ENCODE measurements around the gene GAPVD1. TPM values are rescaled to one million over a fixed set of nuclear protein-coding genes. Genes with fewer than 3 reads are reported as not detected.
A peak's percentile ranks its signal among the peaks of the same experiment; 100 is the strongest.
"Not testable (repeated sequence)": the region's sequence is repeated elsewhere in the genome, so short reads cannot be mapped to it uniquely, and the experiment has no call there.

GAPVD1 gene
- total RNA-seq, 1 donor from 2014 or later = 44.0 TPM

DNA sequence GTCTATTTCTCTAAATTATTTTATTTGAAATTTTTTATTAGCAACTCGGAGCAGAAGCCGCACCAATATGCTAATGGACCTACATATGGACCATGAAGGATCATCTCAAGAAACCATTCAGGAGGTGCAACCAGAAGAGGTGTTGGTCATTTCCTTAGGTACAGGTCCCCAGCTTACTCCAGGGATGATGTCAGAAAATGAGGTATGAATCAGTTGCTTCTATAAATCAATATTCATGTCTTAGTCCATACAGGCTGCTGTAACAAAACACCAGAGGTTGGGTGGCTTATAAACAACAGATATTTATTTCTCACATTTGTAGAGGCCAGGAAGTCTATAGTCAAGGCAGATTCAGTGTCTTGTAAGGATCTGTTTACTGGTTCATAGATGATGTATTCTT is 50.8 kb downstream of the GAPVD1 start:
- DNase-seq (ENCODE audit: low read depth in 2 of 2) = no peak

DNA sequence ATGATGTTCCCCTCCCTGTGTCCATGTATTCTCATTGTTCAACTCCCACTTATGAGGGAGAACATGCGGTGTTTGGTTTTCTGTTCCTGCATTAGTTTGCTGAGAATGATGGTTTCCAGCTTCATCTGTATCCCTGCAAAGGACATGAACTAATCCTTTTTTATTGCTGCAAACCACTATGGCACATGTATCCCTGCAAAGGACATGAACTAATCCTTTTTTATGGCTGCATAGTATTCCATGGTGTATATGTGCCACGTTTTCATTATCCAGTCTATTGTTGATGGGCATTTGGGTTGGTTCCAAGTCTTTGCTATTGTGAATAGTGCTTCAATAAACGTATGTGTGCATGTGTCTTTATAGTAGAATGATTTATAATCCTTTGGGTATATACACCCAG is 54.7 kb downstream of the GAPVD1 start:
- DNase-seq (ENCODE audit: low read depth in 2 of 2) = not testable (repeated sequence)

DNA sequence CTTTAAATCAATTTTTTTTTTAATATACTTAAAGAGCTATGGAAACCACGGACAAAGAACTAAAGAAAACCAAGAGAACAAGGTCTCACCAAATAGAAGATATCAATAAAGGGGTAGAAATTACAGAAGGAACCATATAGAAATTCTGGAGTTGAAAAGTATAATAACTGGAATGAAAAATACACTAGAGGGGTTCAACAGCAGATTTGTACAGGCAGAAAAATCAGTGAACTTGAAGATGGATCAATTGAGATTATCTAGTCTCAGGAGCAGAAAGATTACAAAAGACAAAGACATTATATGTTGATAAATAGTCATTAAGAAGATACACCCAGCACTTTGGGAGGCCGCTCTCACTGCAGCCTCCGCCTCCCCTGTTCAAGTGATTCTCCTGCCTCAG is 56.1 kb downstream of the GAPVD1 start:
- no peak for DNase-seq (ENCODE audit: low read depth in 2 of 2)

- no peak for DNase-seq (ENCODE audit: low read depth in 2 of 2)
Measured at GRCh38 chr9:125321496-125321895, 59.9 kb downstream of the GAPVD1 start.

DNA sequence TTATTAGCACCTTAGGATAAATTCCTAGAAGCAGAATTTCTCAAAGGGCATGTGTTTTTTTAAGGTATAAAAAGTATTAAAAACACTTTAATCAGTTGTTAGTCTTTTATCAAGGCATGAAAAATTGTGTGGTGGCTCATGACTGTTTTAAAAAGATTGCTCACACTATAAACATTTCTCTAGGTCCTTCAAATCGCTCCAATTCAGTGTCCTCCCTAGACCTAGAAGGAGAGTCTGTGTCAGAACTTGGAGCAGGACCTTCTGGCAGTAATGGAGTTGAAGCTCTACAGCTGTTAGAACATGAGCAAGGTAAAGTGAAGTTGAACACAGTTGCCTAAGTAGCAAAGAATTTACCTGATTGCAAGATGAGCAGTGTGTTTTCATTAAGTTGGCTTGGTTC is 62.0 kb downstream of the GAPVD1 start:
- DNase-seq (ENCODE audit: low read depth in 2 of 2) = no peak

- peak in 1 of 2 donors; percentile 5 for DNase-seq (ENCODE audit: low read depth in 2 of 2)
Measured at GRCh38 chr9:125325826-125326225, 64.2 kb downstream of the GAPVD1 start.

DNA sequence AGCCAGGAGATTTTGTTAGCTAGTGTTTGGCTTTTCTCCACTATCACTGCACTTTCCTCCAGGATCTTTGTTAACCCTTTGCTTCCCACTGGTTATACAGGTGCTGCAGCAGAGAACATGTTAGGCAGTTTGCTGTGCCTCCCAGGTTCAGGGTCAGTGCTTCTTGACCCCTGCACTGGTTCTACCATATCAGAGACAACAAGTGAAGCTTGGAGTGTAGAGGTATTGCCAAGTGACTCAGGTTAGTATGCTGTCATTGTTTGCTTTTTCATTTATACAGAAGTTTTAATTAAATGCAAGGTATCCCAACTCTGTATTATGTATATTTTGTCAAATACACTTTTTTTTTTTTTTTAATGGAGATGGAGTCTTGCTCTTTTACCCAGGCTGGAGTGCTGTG is 68.4 kb downstream of the GAPVD1 start:
- no peak for DNase-seq (ENCODE audit: low read depth in 2 of 2)

- no peak for DNase-seq (ENCODE audit: low read depth in 2 of 2)
Measured at GRCh38 chr9:125330587-125330986, 69.0 kb downstream of the GAPVD1 start.

DNA sequence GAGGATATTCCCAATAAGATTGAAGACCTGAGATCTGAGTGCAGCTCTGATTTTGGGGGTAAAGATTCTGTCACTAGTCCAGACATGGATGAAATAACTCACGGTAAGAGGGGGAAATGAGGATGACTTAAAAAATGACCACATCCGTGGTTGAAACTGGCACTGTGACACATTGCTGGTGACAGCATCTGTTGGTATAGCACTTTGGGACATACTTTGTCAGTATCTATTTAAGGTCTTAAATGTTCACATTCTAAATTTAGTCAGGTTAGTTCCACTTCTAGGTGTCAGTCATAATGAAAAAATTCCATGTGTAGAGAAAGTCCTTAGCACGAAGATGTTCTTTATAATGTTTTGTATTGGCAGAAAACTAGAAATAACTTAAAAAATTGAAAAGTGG is 70.9 kb downstream of the GAPVD1 start:
- DNase-seq (ENCODE audit: low read depth in 2 of 2) = no peak

DNA sequence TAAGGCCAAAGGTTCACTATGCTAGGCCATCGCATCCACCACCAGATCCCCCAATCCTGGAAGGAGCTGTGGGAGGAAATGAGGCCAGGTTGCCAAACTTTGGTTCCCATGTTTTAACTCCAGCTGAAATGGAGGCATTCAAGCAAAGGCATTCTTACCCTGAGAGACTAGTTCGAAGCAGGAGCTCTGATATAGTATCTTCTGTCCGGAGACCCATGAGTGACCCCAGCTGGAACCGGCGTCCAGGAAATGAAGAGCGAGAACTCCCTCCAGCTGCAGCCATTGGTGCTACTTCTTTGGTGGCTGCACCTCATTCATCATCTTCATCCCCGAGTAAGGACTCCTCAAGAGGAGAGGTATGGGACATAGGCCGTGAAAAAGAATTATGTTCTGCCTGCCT is 75.6 kb downstream of the GAPVD1 start:
- no peak for DNase-seq (ENCODE audit: low read depth in 2 of 2)

DNA sequence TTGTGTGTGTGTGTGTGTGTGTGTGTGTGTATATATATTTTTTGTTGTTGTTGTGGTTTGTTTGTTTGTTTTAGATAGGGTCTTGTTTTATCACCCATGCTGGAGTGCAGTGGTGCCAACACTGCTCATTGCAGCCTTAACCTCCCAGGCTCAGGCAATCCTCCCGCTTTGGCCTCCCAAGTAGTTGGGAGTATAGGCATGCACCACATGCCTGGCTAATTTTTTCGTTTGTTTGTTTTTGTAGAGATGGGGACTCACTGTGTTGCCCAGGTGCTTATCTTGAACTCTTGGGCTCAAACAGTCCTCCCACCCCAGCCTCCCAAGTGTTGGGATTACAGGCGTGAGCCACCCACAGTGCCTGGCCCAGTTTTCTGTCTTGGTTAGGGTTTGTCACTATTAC is 77.3 kb downstream of the GAPVD1 start:
- no peak for DNase-seq (ENCODE audit: low read depth in 2 of 2)

GRCh38 chr9:125341566-125341965 is 79.9 kb downstream of the GAPVD1 start:
- DNase-seq (ENCODE audit: low read depth in 2 of 2) = no peak

- DNase-seq (ENCODE audit: low read depth in 2 of 2) = peak in 1 of 2 donors; percentile 58
Measured at GRCh38 chr9:125343518-125344275, 82.1 kb downstream of the GAPVD1 start.

DNA sequence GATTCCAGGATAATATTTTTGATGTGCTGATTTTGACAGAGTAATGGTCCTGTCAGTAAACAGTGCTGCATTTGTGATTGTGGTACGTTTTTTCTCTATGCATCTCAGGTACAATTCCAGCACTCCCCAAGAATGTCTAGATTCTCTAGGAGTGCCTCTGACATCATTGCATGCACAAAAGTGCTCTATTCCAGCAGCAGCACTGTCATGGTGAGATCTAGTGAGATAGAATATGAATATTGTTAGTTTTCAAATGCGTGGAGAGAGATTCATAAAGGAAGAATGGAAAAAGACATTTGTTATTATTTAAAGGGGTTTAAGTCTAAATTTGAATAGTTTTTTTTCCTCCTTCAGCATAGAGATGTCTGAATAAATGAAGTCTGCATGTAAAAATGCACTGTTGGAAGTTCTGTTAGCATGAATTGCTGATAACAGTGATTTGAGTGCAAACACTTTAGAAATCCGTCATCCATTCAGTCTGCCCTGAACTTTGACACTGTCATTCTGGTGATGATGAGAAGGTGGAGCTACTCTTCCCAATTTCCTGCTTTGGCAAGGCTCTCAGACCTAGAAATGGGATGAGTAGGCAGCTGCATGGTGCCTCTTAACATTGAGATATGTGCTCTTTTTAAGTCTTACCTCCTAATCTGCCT is 84.6 kb downstream of the GAPVD1 start:
- DNase-seq (ENCODE audit: low read depth in 2 of 2) = no peak

DNA sequence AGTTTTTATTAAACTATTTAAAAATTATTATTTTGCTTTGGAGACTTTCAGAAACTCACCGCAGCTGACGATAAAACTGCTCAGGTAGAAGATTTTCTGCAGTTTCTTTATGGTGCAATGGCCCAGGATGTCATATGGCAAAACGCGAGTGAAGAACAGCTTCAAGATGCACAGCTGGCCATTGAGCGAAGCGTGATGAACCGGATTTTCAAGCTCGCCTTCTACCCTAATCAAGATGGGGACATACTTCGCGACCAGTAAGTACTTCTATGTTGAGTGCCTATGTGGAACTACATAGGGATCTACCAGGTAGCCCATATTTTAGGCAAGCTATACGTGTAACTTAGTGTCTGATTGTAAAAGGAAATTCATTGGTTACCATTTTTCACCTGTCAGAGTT is 94.0 kb downstream of the GAPVD1 start:
- no peak for DNase-seq (ENCODE audit: low read depth in 2 of 2)

DNA sequence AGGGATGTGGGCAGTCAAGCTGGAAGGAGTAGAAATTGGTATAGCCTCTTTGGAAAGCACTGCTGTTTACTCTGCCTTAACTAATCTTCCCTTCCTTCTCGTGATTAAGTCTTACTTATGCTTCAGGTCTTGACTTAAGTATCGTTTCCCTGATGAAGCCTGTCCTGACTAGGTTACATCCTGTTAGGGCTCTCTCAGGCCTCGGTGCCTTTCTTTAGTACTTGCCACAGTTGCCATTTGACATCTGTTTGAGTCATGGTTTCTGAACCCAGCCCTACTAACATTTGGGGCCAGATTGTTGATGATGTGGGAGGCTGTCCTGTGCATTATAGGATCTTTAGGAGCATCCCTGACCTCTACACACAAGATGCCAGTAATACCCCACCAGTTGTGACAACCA is 94.4 kb downstream of the GAPVD1 start:
- no peak for DNase-seq (ENCODE audit: low read depth in 2 of 2)

DNA sequence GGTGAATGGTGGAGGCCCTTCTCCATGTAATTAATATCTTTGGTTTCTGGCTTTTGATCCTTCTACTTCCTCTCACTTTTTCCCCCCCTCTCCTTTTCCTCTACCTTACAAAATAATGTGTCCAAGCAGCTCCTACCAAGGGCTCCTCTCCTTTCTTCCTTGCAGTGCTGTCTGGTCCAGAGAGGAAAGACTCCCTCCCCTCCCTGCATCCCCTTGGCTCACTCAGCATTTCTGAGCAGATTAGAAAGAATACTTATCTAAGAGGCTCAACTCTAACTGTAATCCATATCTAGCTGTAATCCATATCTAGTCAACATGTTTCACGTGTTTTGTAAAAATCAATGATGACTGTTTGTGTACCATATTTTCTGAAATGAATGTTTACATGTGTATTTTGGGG is 97.4 kb downstream of the GAPVD1 start:
- no peak for DNase-seq (ENCODE audit: low read depth in 2 of 2)

DNA sequence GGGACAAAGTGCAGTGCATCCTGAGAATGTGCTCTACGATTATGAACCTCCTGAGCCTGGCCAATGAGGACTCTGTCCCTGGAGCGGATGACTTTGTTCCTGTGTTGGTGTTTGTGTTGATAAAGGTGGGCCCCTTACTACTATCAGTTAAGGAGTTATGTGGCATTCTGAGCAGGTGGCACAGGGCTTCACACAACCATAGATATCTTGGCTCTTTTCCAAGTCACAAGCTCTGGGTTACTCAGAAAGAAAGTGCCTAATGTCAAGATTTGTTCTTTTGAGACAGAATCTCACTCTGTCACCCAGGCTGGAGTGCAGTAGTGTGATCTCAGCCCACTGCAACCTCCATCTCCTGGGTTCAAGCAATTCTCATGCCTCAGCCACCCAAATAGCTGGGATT is 99.0 kb downstream of the GAPVD1 start:
- DNase-seq (ENCODE audit: low read depth in 2 of 2) = no peak

- peak in 1 of 2 donors; percentile 22 for DNase-seq (ENCODE audit: low read depth in 2 of 2)
Measured at GRCh38 chr9:125361837-125362531, 100.4 kb downstream of the GAPVD1 start.

DNA sequence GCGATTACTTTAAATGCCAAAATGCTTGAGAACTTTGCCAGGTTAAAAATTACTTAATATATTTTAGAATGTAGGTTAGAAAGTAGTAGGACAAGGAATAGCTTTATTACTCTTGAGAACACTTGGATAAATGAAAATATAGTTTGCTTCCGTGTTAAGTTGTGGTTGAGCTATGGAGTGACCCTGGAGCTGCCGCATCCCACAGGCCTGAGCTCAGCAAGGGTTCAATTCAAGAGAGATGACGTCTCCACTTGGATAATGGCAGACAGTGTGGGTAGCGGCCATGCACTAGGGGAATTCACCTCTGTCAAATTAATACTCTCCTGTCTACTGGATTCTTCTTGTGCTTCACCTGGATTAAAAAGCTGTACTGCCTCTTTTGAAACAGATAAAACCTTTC is 105.0 kb downstream of the GAPVD1 start:
- DNase-seq (ENCODE audit: low read depth in 2 of 2) = no peak

DNA sequence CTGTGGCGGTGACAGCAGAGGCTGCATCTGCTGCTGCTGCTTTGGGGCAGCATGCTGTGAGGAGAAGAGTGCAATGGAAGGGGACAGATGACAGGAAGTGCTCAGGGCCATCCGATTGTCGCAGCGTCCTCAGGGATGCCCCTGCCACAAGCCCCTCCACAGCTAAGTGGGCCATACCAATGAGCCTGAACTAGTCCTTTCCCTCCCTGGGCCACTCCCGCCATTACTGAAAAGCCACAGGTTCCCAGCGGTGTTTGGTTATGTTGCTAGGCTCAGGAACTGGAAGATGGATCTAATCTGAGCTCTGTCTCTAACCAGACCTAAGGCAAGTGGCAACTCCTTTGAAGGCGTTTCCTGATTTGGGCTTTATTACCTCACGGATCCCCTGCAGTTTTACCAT is 109.2 kb downstream of the GAPVD1 start:
- DNase-seq (ENCODE audit: low read depth in 2 of 2) = no peak

DNA sequence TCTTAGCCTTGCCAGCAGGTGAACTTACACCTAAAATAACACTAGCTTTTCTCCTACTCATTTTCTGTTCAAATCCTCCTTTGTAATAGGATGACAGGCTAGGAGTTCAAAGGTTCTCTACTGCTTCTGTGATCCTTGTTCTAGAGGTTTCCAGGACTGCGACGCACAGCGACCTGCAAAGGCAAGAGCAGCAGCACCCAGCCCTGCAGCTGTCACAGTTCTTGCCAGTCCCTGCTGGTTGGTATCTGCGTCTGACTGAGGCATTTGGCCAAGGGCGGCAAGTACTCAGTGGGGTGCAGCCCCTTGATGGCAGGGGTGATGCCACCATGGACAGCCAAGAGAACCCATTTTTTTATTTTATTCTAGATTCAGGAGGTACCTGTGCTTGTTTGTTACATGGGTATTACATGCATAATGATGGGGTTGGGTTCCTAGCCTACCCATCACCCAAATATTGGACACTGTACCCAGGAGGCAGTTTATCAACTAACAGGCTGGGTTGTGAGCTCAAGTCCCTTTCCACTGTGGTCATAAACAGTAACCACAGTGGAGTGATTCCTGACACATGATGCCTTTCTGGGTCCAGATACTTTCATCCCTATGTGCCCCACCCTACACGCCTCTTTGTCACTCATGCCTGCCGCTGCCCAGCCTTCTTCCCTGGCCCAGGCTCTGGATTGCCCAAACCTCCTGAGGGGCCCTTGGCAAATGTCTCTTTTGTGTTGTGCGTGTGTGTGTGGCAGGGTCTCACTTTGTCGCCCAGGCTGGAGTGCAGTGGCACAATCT is 111.0 kb downstream of the GAPVD1 start:
- no peak for DNase-seq (ENCODE audit: low read depth in 2 of 2)

Measured in dermis microvascular lymphatic vessel endothelial cell (primary cell).